ENCODE data around the gene ARHGEF10L.

Gene ARHGEF10L

GRCh38 chr1:17513131-17513530, 26.4 kb upstream of the ARHGEF10L start:
- in situ Hi-C loops (cut with HindIII; ENCODE audit: low pct_unique_long_range_greater_than_20kb, low sequenced_read_pairs), result no loop called here
- TF ChIP-seq JUND (IDR thresholded peaks at IDR 0.05; ENCODE audit: low read depth), result no peak

GRCh38 chr1:17514776-17515175, 24.7 kb upstream of the ARHGEF10L start:
- in situ Hi-C loops (cut with HindIII; ENCODE audit: low pct_unique_long_range_greater_than_20kb, low sequenced_read_pairs), result no loop called here
- DNase-seq (ENCODE audit: low read depth in 1 of 2, low spot score in 1 of 2), result no peak
- TF ChIP-seq JUND (IDR thresholded peaks at IDR 0.05; ENCODE audit: low read depth), result no peak

More at GRCh38 chr1:17513131-17513530, 26.4 kb upstream of the ARHGEF10L start:
- DNase-seq (ENCODE audit: low read depth in 1 of 2, low spot score in 1 of 2), result no peak

GRCh38 chr1:17515902-17516301, 23.6 kb upstream of the ARHGEF10L start:
- no peak for TF ChIP-seq JUND (IDR thresholded peaks at IDR 0.05; ENCODE audit: low read depth)
- in situ Hi-C loops (cut with HindIII; ENCODE audit: low pct_unique_long_range_greater_than_20kb, low sequenced_read_pairs), result no loop called here
- no peak for DNase-seq (ENCODE audit: low read depth in 1 of 2, low spot score in 1 of 2)

DNA sequence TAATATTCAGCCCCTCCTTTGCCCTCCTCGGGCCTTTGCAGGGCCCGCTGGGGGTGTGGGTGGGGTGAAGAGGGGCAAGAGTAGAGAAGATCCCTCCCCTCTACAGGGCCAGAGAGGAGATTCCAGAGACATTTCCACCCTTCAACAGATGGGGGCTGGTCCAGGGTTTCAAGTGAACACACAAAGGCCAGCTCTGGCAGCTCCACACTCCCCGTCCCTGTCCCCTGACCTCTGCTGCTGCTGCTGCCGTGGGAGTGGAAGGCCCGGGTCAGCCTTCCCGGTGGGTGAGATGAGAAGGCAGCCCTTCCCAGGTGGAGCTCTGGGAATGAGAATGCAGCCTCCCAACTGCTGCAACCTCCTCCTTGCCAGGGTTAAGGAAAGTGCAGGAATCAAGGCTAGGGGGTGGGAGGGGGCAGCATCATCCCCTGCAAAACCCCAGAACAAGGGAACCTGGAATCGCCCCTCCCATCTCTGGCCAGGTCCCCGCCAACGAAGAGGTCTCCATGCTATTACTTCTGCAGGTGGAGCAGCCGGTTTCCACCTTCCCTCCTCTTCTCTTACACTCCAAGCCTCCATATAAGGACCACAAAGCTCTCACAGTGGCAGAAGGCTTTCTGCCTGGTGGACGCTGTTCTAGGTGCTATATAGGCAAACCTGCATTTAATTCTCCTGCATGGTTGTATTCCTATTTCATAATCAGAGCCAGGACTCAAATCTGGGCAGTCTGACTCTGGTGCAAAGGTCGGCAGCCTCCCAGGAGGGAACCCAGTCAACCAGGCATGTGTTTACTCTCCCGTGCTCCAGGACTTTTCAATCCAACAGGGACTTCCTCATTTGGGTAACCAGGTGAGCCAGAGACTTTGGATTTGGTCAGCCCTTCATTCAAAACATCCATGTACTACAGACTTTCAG, 22.9 kb upstream of the ARHGEF10L start:
- in situ Hi-C loops (cut with HindIII; ENCODE audit: low pct_unique_long_range_greater_than_20kb, low sequenced_read_pairs), result no loop called here
- no peak for TF ChIP-seq JUND (IDR thresholded peaks at IDR 0.05; ENCODE audit: low read depth)
- DNase-seq (ENCODE audit: low read depth in 1 of 2, low spot score in 1 of 2), result peak in 1 of 2 experiments; percentile 38

DNA sequence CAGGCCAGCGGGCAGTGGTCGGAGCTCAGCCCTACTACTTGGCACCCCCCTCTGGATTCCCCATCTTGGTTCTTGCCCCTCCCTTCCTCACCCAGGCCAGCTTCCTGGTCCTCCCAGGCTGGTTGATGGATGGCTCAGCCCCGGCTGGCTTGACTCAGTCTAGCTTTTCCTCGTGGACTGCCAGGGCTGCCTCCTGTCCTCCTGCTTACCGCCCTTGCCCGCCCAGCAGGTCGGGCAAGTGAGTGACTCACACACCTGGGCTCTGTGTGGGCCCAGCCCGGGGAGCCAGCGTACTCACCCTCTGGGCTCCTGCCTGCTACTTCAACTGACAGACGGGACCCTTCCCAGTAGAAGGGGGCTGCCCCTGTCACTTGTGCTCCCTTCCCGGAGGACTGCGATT, 19.5 kb upstream of the ARHGEF10L start:
- in situ Hi-C loops (cut with HindIII; ENCODE audit: low pct_unique_long_range_greater_than_20kb, low sequenced_read_pairs), result no loop called here
- TF ChIP-seq JUND (IDR thresholded peaks at IDR 0.05; ENCODE audit: low read depth), result peak; percentile 85; the same call in 1 of the 2 replicates
- DNase-seq (ENCODE audit: low read depth in 1 of 2, low spot score in 1 of 2), result peak; percentile 74 to 92

GRCh38 chr1:17520473-17521319, 18.8 kb upstream of the ARHGEF10L start:
- peak in 1 of 2 experiments; percentile 63 for DNase-seq (ENCODE audit: low read depth in 1 of 2, low spot score in 1 of 2)
- in situ Hi-C loops (cut with HindIII; ENCODE audit: low pct_unique_long_range_greater_than_20kb, low sequenced_read_pairs), result no loop called here
- TF ChIP-seq JUND (IDR thresholded peaks at IDR 0.05; ENCODE audit: low read depth), result no peak

GRCh38 chr1:17521946-17522612, 17.4 kb upstream of the ARHGEF10L start:
- DNase-seq (ENCODE audit: low read depth in 1 of 2, low spot score in 1 of 2), result no peak
- in situ Hi-C loops (cut with HindIII; ENCODE audit: low pct_unique_long_range_greater_than_20kb, low sequenced_read_pairs), result no loop called here
- TF ChIP-seq JUND (IDR thresholded peaks at IDR 0.05; ENCODE audit: low read depth), result no peak

DNA sequence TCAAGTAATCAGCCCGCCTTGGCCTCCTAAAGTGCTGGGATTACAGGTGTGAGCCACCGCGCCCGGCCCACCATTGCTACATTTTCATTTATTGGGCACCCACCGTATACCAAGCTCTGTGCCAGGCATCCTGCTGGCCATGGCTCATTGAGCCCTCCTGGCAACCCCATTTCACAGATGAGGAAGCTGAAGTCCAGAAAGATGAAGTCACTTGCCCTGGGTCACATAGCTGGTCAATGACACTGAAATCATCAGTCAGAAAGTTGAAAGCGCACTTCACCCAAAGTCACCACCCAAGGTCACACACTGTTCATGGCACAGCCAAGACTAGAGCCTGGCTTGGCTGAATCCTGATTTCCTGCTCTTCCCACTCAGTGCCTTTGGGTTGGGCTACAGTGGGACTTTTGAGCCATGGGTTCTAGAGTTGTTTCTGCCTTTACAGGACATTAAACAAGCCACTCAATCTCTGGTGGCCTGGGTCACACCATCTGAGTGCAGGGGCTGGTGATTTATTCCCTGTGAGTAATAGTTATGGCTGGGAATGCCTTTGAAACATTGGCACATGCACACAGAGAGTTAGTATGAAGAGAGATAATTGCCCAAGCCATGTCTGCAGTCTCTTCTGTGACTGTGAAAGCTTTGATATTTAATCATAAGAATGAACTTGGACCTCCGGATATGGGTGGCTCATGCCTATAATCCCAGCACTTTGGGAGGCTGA, 16.0 kb upstream of the ARHGEF10L start:
- no peak for DNase-seq (ENCODE audit: low read depth in 1 of 2, low spot score in 1 of 2)
- no peak for TF ChIP-seq JUND (IDR thresholded peaks at IDR 0.05; ENCODE audit: low read depth)
- in situ Hi-C loops (cut with HindIII; ENCODE audit: low pct_unique_long_range_greater_than_20kb, low sequenced_read_pairs), result no loop called here

- no peak for TF ChIP-seq JUND (IDR thresholded peaks at IDR 0.05; ENCODE audit: low read depth)
- in situ Hi-C loops (cut with HindIII; ENCODE audit: low pct_unique_long_range_greater_than_20kb, low sequenced_read_pairs), result no loop called here
- DNase-seq (ENCODE audit: low read depth in 1 of 2, low spot score in 1 of 2), result no peak
These were observed 14.9 kb upstream of the ARHGEF10L start for GRCh38 chr1:17524645-17525044.

DNA sequence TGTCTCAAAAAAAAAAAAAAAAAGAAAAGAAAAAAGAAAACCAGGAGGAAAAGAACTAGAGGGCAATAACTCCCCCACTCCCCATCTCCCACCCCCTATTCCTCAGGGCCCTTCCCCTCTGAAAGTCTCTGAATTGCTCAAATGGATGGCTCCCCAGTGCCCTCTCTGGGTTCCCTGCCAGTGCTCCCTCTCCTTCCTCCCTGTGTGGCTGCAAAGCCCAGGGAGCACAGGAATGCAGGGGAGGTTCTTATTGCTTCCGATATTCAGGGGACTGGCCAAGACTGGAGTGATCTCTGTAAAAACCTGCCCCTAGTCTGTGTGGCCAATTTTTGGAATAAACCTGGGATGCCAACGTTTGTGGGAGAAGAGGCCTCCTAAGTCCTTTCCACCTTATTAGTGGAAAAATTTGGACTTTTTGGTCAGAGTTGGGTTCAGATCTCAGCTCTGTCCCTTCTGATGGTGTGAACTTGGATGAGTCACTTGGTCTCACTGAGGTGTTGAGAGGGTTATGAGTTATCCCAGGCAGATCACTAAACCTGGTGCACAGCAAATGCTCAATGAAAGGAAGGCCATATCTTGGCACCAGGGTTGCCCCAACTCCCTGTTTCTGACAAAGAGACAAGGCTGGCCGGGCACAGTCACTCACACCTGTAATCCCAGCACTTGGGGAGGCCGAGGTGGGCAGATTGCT, 13.4 kb upstream of the ARHGEF10L start:
- TF ChIP-seq JUND (IDR thresholded peaks at IDR 0.05; ENCODE audit: low read depth), result no peak
- in situ Hi-C loops (cut with HindIII; ENCODE audit: low pct_unique_long_range_greater_than_20kb, low sequenced_read_pairs), result no loop called here
- DNase-seq (ENCODE audit: low read depth in 1 of 2, low spot score in 1 of 2), result no peak

Data from T47D (cell line).